GM19463 (cell line): ENCODE results near the gene RIN3.
A peak's percentile ranks its signal among the peaks of the same experiment; 100 is the strongest.

Experiments
- ATAC-seq: cut with Tn5 transposase; IDR thresholded peaks from one replicate; pipeline ENCODE4 v1.9.1; 2021; ENCODE audit warnings: mild to moderate bottlenecking, moderate library complexity; ENCODE audit not compliant: unreplicated experiment

RIN3 gene

DNA sequence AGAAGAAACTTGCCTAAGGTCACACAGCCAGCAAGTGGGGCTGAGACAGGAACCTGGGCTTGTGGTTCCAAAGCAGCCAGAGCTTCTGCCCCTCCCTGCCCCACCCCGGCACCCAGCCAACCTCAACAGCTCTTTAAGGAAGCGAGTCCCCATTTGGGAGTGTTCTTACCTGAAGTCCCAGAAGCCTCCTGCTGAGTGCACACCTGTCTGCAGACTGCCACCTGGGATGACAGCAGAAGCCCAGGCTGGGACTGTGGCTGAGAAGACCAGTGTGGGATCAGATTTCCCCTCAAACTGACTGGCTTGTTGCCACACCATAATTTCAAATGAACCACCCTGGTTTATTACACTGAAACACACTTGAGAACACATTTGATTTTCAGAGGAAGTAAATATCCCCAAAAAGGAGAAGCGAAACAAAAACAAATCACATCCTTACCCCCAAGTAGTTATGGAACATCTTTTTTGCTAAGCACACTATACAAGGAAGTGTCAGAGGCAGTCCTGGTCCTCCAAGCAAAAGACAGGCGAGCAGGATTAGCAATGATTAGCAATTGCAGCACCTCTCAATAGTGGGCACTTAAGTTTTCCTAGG, 6.3 kb upstream of the RIN3 start:
- ATAC-seq: no peak

GRCh38 chr14:92510972-92511371, 2.6 kb upstream of the RIN3 start:
- no peak for ATAC-seq

DNA sequence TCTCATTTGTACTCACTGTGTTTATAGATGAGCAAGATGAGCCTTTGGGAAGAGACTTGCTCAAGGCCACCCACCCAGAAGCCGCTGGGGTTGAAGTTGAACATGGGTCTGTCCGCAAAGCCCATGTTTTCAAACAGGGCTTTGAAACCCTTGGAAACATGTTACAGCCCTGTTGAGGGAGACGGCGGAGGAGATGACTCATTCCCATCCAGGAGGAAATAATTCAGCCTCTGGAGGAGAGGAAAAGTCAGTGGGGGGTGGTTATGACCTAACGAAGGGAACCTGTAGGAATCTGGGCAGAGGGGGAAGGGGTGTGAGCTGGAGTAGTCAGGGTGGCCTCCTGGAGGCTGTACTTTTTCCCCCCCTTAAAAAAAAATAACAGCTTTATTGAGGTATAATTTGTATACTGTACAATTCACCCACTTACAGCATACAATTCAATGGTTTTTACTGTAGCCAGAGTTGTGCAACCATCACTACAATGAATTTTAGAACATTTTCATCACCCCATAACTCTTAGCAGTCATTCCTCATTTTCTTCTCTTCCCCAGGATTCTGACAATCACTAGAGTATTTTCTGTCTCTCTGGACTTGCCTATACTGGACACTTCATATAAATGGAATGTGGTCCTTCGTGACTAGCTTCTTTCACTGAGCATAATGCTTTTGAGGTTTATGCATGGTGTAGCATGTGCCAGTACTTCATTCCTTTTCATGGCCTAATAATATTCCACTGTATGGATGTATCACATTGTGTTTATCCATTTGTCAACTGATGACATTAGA, 1.9 kb upstream of the RIN3 start:
- ATAC-seq: no peak

DNA sequence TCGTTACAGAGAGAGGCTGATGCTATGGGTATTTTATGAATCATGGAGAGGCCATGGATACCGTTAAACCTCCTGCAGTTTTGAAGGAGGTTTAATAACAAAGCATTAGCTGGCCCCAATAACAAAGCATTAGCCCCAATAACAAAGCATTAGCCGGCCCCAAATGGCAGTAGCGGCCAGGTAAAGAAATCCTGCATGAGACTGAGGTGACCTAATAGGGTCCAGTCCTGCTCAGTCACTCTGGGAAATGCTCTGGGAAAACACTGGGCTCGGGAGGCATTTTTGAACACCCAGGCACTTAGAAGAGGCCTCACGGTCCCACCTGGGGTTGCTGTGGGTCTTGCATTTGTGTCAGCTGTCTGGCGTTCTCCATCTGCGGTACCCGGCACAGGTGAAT, 776 bp upstream of the RIN3 start:
- ATAC-seq: no peak

- peak; percentile 33 for ATAC-seq
Observed at GRCh38 chr14:92513966-92514843, 624 bp downstream of the RIN3 start.

GRCh38 chr14:92514844-92515514, 1.4 kb downstream of the RIN3 start:
- no peak for ATAC-seq

GRCh38 chr14:92515546-92516343, 2.2 kb downstream of the RIN3 start:
- ATAC-seq: no peak

GRCh38 chr14:92516344-92516965, 2.9 kb downstream of the RIN3 start:
- ATAC-seq: no peak

GRCh38 chr14:92516966-92517506, 3.5 kb downstream of the RIN3 start:
- ATAC-seq: no peak

DNA sequence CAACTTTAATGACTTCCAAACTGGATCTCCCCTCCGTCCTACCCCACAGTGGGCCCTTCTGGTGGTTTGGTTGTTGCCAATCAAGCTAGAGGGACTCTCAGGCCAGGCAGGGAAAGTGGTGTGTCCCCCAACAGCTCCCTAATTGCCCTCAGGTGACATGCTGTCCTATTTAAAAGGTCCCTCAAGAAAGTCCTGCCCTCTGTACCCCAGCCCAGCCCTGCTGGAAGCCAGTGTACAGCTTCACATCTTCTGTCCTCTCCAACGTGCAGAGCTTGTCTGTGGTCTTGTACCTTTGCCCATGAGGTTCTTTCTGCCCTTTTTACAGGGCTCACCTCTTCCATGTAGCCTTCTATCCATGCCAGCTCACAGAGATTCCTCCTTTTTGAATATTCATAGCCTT, 4.2 kb downstream of the RIN3 start:
- ATAC-seq: no peak

- ATAC-seq: no peak
Observed at GRCh38 chr14:92519246-92520101, 5.9 kb downstream of the RIN3 start.

- ATAC-seq: peak; percentile 54
Observed at GRCh38 chr14:92520102-92521057, 6.8 kb downstream of the RIN3 start.

- ATAC-seq: no peak
Observed at GRCh38 chr14:92521058-92521415, 7.5 kb downstream of the RIN3 start.

DNA sequence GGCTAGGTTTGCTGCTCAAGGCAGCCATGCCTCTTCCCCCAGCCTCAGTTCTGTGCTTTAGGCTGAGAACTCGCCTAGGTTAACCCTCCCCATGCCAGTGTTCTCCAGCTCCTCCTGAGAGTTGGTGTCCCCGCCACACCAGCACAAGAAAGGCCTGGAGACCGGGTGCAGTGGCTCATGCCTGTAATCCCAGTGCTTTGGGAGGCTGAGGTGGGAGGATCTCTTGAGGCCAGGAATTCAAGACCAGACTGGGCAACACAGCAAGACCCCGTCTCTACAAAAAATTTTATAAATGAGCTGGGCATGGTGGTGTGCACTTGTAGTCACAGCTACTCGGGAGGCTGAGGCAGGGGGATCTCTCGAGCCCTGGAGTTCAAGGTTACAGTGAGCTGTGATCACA, 10.2 kb downstream of the RIN3 start:
- ATAC-seq: no peak

- no peak for ATAC-seq
Observed at GRCh38 chr14:92524602-92525185, 11.1 kb downstream of the RIN3 start.

DNA sequence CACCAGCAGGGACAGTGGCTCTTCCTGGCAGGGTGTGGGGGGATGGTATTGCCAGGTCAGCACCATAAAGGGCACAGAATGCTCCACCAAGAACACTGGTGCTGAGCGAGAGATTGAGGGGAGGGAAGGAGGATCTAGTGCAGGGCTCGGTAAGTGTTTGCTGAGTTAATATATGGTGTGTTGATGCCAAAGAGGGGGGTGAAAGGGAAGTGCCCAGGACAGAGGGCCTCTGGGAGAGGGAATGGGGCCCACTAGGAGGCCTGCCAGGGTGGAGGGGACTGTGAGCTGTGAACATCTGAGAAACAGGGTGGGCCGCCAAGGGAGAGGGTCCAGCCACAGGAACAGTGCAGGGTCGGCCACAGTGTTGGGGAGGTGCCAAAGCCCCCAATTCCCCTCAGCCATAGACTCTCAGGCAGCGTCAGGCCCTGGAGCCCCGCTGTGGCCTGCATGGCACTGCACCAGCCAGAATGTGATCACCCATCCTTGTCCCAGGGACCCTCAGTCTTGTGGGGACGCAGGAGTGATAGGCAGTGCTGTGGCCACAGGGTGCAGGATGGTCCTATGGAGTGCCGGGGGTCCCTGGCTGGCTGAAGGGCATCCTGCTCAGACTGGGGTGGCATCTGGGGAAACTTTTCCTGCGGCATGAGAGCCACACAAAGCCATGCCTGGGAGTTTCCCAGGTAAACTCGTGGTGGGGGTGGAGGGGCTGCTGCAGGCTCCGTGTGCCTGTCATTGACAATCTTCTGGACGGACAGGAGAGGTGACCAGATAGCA, 11.9 kb downstream of the RIN3 start:
- no peak for ATAC-seq

- ATAC-seq: no peak
Observed at GRCh38 chr14:92527721-92528120, 14.1 kb downstream of the RIN3 start.
